ENCODE measurements around the gene BST2. TPM values are rescaled to one million over a fixed set of nuclear protein-coding genes. Genes with fewer than 3 reads are reported as not detected.

BST2 gene
- total RNA-seq, 3 donors from 2014 or later (not counting 1 experiment from before 2014, with no cell fraction given), result 84.8 to 106 (median 100) TPM

DNA sequence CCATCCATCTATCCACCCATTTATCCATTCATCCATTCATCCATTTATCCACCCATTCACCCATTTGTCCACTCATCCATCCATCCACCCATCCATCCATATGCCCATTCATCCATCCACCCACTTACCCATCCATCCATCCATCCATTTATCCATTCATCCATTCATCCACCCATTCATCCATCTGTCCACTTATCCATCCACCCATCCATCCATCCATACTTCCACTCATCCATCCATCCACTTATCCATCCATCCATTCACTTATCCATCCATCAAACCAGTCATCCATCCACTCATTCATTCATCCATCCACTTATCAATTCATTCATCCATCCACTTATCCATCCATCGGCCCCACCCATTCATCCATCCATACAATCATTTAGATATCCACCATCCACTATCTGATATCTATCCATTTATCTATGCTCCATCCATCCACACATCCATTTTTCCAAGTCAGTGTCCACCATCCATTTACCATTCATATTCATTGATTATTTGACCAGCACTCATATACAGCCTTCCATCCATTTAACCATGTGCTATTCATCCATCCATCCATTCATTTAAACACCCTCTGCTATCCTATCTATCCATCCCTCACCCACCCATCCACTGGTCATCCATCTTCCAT lies 40.2 kb upstream of the BST2 start:
- no peak overlapping the region for H3K4me3 ChIP-seq (ENCODE audit: low read length)
- peaks cover 3% of the 10 kb centered on the region for H3K9me3 ChIP-seq (ENCODE audit: control insufficient read depth, insufficient read depth, low read length)
- Mint-ChIP-seq H3K4me1 (no peaks in the 10 kb centered on the region), H3K4me3 (no peak overlapping the region), H3K27ac (no peak overlapping the region), H3K36me3 (no peaks in the 10 kb centered on the region), H3K27me3 (ENCODE audit: low read depth in 2 of 2) (peaks cover 8 to 16% of the 10 kb centered on the region in 2 donors), H3K9me3 (no peaks in the 10 kb centered on the region)
- H3K4me1 ChIP-seq (ENCODE audit: control insufficient read depth, insufficient read depth, low read length), result peaks cover 4% of the 10 kb centered on the region
- no peaks in the 10 kb centered on the region for H3K36me3 ChIP-seq (ENCODE audit: control insufficient read depth, insufficient read depth, low read length)
- no peak overlapping the region for H3K27ac ChIP-seq (ENCODE audit: low read length)
- ATAC-seq, result no peak
- TF ChIP-seq, protein P1, sequence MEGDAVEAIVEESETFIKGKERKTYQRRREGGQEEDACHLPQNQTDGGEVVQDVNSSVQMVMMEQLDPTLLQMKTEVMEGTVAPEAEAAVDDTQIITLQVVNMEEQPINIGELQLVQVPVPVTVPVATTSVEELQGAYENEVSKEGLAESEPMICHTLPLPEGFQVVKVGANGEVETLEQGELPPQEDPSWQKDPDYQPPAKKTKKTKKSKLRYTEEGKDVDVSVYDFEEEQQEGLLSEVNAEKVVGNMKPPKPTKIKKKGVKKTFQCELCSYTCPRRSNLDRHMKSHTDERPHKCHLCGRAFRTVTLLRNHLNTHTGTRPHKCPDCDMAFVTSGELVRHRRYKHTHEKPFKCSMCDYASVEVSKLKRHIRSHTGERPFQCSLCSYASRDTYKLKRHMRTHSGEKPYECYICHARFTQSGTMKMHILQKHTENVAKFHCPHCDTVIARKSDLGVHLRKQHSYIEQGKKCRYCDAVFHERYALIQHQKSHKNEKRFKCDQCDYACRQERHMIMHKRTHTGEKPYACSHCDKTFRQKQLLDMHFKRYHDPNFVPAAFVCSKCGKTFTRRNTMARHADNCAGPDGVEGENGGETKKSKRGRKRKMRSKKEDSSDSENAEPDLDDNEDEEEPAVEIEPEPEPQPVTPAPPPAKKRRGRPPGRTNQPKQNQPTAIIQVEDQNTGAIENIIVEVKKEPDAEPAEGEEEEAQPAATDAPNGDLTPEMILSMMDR (IDR thresholded peaks at IDR 0.05), result no peak
- intact Hi-C loops (cut with micrococcal nuclease), result no loop called here
- WGBS (ENCODE audit: insufficient coverage), result 95% methylated on average over 1 of the region's 1 CpG
- H3K27me3 ChIP-seq (ENCODE audit: control insufficient read depth, insufficient read depth, low read length), result peaks cover 12% of the 10 kb centered on the region
- no peak for DNase-seq

DNA sequence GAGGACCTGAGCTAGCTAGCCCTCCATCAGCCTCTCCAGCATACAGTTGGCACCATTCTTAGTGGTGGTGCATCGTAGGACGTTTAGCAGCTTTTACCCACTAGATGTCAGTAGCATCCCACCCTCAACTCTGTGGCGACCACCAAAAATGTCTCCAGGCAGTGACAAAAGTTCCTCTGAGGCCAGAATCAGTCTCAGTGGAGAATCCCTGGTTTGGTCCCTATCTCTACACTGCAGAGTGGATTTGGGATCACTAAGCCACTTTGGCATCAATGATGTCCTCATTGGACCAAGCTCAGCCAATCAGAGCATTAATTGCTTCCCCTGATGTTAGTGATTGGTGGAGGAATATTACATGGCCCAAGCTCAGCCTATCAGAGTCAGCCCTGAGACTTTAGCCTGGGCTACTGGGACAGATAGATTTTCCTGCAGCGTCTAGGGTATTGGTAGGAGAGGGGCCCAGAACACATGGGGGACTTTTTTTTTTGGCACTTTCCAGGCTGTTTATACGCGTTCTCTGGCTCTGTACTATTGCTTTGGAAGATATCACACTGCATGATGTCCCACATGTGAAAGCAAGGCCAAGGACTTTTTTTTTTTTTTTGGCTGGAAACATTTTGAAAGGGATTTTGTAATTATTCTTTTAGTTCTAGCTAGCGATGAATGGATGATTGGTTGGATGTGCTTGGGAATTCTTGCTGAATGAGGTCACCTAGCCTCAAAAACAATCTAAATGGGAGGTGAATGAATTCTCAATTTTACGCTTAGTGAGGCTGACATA lies 36.0 kb upstream of the BST2 start:
- Mint-ChIP-seq H3K9me3 (no peaks in the 10 kb centered on the region), H3K36me3 (no peaks in the 10 kb centered on the region), H3K4me1 (no peaks in the 10 kb centered on the region), H3K27ac (no peak overlapping the region), H3K4me3 (no peak overlapping the region), H3K27me3 (ENCODE audit: low read depth in 2 of 2) (no peaks in the 10 kb centered on the region)
- TF ChIP-seq, protein P1 (IDR thresholded peaks at IDR 0.05), result peak; percentile 43
- 57% methylated on average over 6 of the region's 8 CpGs for WGBS (ENCODE audit: insufficient coverage)
- no peaks in the 10 kb centered on the region for H3K36me3 ChIP-seq (ENCODE audit: control insufficient read depth, insufficient read depth, low read length)
- no peak overlapping the region for H3K4me3 ChIP-seq (ENCODE audit: low read length)
- ATAC-seq, result peak; percentile 58 to 74 (median 66)
- no peaks in the 10 kb centered on the region for H3K4me1 ChIP-seq (ENCODE audit: control insufficient read depth, insufficient read depth, low read length)
- no peak overlapping the region for H3K27ac ChIP-seq (ENCODE audit: low read length)
- intact Hi-C loops (cut with micrococcal nuclease), result no loop called here
- DNase-seq, result peak in 1 of 2 donors; percentile 63
- no peaks in the 10 kb centered on the region for H3K27me3 ChIP-seq (ENCODE audit: control insufficient read depth, insufficient read depth, low read length)
- peaks cover 3% of the 10 kb centered on the region for H3K9me3 ChIP-seq (ENCODE audit: control insufficient read depth, insufficient read depth, low read length)

- 88% methylated on average over 7 of the region's 7 CpGs for WGBS (ENCODE audit: insufficient coverage)
- no peak overlapping the region for H3K4me3 Mint-ChIP-seq
- no peak overlapping the region for H3K27ac ChIP-seq (ENCODE audit: low read length)
- no peaks in the 10 kb centered on the region for H3K36me3 Mint-ChIP-seq
- no peaks in the 10 kb centered on the region for H3K27me3 Mint-ChIP-seq (ENCODE audit: low read depth in 2 of 2)
- no peaks in the 10 kb centered on the region for H3K4me1 ChIP-seq (ENCODE audit: control insufficient read depth, insufficient read depth, low read length)
- H3K9me3 ChIP-seq (ENCODE audit: control insufficient read depth, insufficient read depth, low read length), result peaks cover 3% of the 10 kb centered on the region
- H3K9me3 Mint-ChIP-seq, result no peaks in the 10 kb centered on the region
- no peak overlapping the region for H3K27ac Mint-ChIP-seq
- no peaks in the 10 kb centered on the region for H3K36me3 ChIP-seq (ENCODE audit: control insufficient read depth, insufficient read depth, low read length)
- no peak overlapping the region for H3K4me3 ChIP-seq (ENCODE audit: low read length)
- DNase-seq, result no peak
- no peak for ATAC-seq
- intact Hi-C loops (cut with micrococcal nuclease), result no loop called here
- TF ChIP-seq, protein P1 (IDR thresholded peaks at IDR 0.05), result no peak
- H3K27me3 ChIP-seq (ENCODE audit: control insufficient read depth, insufficient read depth, low read length), result no peaks in the 10 kb centered on the region
- no peaks in the 10 kb centered on the region for H3K4me1 Mint-ChIP-seq
Observed at GRCh38 chr19:17436874-17437267, 31.4 kb upstream of the BST2 start.
